Esophagus squamous epithelium (tissue), 4 donors: ENCODE data around the gene TSPYL4.

Experiments
- POLR2A ChIP-seq, 4 donors: fragments of 450-650 bp; IDR thresholded peaks; one replicate each; pipeline ENCODE4 v1.6.1; 2017; ENCODE audit warnings: antibody characterized with exemption in 4 of 4, mild to moderate bottlenecking in 4 of 4, moderate library complexity in 3 of 4
- TF ChIP-seq, protein P1 (sequence below), 6 experiments: fragments of 450-650 bp in 4 of 6; fragments of 200-600 bp in 2 of 6; sonication (generic) in 2 of 6; IDR thresholded peaks; one replicate each; pipeline ENCODE4 v1.5.1; 2016 to 2019; ENCODE audit warnings: antibody characterized with exemption in 6 of 6, mild to moderate bottlenecking in 4 of 6, moderate library complexity in 4 of 6

DNA sequence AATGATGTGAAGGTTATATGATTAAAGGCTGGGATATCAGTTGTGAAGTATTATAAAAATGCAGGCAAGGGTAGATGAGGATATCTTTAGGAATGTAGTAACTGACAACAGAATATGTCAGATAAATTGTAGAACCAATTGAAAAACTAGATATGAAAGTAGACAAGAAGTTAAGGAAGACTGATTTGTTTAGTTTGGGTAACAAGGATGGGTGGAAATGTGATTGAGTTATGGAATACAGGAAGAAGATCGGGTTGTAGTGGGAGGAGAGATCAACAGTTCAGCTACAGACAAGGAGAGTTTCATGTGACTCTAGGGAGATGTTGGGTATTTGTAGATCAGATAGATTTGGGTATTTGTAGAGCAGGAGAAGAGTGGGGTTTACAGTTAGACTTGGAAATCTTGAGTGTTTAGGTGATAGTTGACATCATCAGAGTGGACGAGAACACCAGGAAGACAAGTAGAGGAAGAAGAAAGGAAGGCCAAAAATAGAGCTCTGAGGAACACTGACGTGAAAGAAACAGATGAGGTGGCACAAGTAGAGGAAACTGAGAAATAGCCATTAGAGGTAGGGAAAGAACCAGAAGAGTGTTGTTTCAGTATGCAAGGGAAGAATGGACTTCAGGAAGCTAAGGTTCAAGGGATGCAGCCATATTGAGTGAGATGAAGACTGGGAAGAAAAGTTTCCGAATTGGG is 38.0 kb upstream of the TSPYL4 start:
- TF ChIP-seq, protein P1, sequence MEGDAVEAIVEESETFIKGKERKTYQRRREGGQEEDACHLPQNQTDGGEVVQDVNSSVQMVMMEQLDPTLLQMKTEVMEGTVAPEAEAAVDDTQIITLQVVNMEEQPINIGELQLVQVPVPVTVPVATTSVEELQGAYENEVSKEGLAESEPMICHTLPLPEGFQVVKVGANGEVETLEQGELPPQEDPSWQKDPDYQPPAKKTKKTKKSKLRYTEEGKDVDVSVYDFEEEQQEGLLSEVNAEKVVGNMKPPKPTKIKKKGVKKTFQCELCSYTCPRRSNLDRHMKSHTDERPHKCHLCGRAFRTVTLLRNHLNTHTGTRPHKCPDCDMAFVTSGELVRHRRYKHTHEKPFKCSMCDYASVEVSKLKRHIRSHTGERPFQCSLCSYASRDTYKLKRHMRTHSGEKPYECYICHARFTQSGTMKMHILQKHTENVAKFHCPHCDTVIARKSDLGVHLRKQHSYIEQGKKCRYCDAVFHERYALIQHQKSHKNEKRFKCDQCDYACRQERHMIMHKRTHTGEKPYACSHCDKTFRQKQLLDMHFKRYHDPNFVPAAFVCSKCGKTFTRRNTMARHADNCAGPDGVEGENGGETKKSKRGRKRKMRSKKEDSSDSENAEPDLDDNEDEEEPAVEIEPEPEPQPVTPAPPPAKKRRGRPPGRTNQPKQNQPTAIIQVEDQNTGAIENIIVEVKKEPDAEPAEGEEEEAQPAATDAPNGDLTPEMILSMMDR (IDR thresholded peaks at IDR 0.05), result no peak
- no peak for TF ChIP-seq POLR2A (IDR thresholded peaks at IDR 0.05)
